Neural cell (in vitro differentiated cells): ENCODE data around the gene MCC. TPM values are rescaled to one million over a fixed set of nuclear protein-coding genes. Genes with fewer than 3 reads are reported as not detected.

ENCODE experiments used
- H2AFZ ChIP-seq: fragments of 200-600, 300-800 bp; sonication (generic), shearing (Covaris generic); 2 replicates; pipeline ENCODE4 v1.6.0; 2014; ENCODE audit warnings: low read depth, mild to moderate bottlenecking, antibody characterized with exemption, low read length, moderate library complexity
- H3F3A ChIP-seq: fragments of 200-600 bp; shearing (Covaris generic); 2 replicates; pipeline ENCODE4 v1.6.1; 2016; ENCODE audit warnings: mild to moderate bottlenecking, moderate library complexity, mixed read lengths, antibody characterized with exemption, low read length; ENCODE audit not compliant: insufficient read depth, poor library complexity, severe bottlenecking
- H3K27ac ChIP-seq: fragments of 200-600, 300-800 bp; sonication (generic), shearing (Covaris generic); 2 replicates; pipeline ENCODE4 v1.5.1; 2014; ENCODE audit warnings: mild to moderate bottlenecking, low read length, moderate library complexity
- H3K27me3 ChIP-seq: fragments of 300-800, 200-600 bp; sonication (generic), shearing (Covaris generic); 2 replicates; pipeline ENCODE4 v1.6.0; 2014; ENCODE audit warnings: mild to moderate bottlenecking, low read depth, low read length, moderate library complexity; ENCODE audit not compliant: insufficient read depth
- H3K36me3 ChIP-seq: fragments of 300-800, 200-600 bp; sonication (generic), shearing (Covaris generic); 2 replicates; pipeline ENCODE4 v1.5.1; 2014; ENCODE audit warnings: mild to moderate bottlenecking, antibody characterized with exemption, low read length, moderate library complexity; ENCODE audit not compliant: insufficient read depth
- H3K4me2 ChIP-seq: fragments of 300-800, 200-600 bp; sonication (generic), shearing (Covaris generic); 2 replicates; pipeline ENCODE4 v1.6.0; 2014; ENCODE audit warnings: mild to moderate bottlenecking, low read length
- H3K4me3 ChIP-seq: fragments of 300-800, 200-600 bp; sonication (generic), shearing (Covaris generic); 2 replicates; pipeline ENCODE4 v1.5.1; 2014; ENCODE audit warnings: mild to moderate bottlenecking, low read length, moderate library complexity
- H3K79me2 ChIP-seq: fragments of 200-600 bp; shearing (Covaris generic); replicated peaks from 2 replicates; pipeline ENCODE4 v1.6.0; 2014; ENCODE audit warnings: mild to moderate bottlenecking, low read length, moderate library complexity; ENCODE audit not compliant: insufficient read depth
- H3K9ac ChIP-seq: fragments of 300-800, 200-600 bp; sonication (generic), shearing (Covaris generic); 2 replicates; pipeline ENCODE4 v1.6.1; 2016; ENCODE audit warnings: mild to moderate bottlenecking, low read length, mixed read lengths
- H3K9me2 ChIP-seq: fragments of 200-600 bp; shearing (Covaris generic); 2 replicates; pipeline ENCODE4 v1.6.1; 2016; ENCODE audit warnings: mild to moderate bottlenecking, low read length, mixed read lengths; ENCODE audit not compliant: insufficient read depth
- H3K9me3 ChIP-seq: fragments of 200-600, 300-800 bp; sonication (generic), shearing (Covaris generic); 2 replicates; pipeline ENCODE4 v1.6.1; 2016; ENCODE audit warnings: mild to moderate bottlenecking, mixed run types, low read length, moderate library complexity, mixed read lengths
- H4K20me1 ChIP-seq: fragments of 200-600 bp; shearing (Covaris generic); 2 replicates; pipeline ENCODE4 v1.6.1; 2016; ENCODE audit warnings: mild to moderate bottlenecking, mixed run types; ENCODE audit not compliant: insufficient read depth
- CTCF ChIP-seq: fragments of 450-650 bp; IDR thresholded peaks from 2 replicates; pipeline ENCODE4 v1.5.1; 2014; ENCODE audit warnings: antibody characterized with exemption, mild to moderate bottlenecking, moderate library complexity; ENCODE audit not compliant: poor library complexity, severe bottlenecking
- EP300 ChIP-seq: fragments of 450-650 bp; conservative IDR thresholded peaks from 2 replicates; pipeline ENCODE4 v1.6.1; 2014; ENCODE audit warnings: antibody characterized with exemption, mild to moderate bottlenecking, moderate library complexity; ENCODE audit not compliant: poor library complexity, severe bottlenecking
- EZH2 ChIP-seq: fragments of 200-600, 300-800 bp; shearing (Covaris generic), sonication (generic); IDR thresholded peaks from 2 replicates; pipeline ENCODE4 v1.6.1; 2014; ENCODE audit warnings: antibody characterized with exemption, low read length, borderline replicate concordance, mild to moderate bottlenecking; ENCODE audit not compliant: insufficient read depth, poor library complexity, severe bottlenecking
- MXI1 ChIP-seq: fragments of 450-650 bp; conservative IDR thresholded peaks from 2 replicates; pipeline ENCODE4 v1.6.1; 2014; ENCODE audit warnings: antibody characterized with exemption, mild to moderate bottlenecking; ENCODE audit not compliant: poor library complexity, severe bottlenecking
- POLR2AphosphoS5 ChIP-seq: IDR thresholded peaks from 2 replicates; pipeline ENCODE4 v1.6.1; 2012
- RAD21 ChIP-seq: fragments of 450-650 bp; conservative IDR thresholded peaks from 2 replicates; pipeline ENCODE4 v1.6.1; 2014; ENCODE audit warnings: antibody characterized with exemption, mild to moderate bottlenecking, moderate library complexity
- SMC3 ChIP-seq: fragments of 450-650 bp; conservative IDR thresholded peaks from 2 replicates; pipeline ENCODE4 v1.6.1; 2014; ENCODE audit warnings: antibody characterized with exemption, mild to moderate bottlenecking, moderate library complexity; ENCODE audit not compliant: poor library complexity
- TAF1 ChIP-seq: IDR thresholded peaks from 2 replicates; pipeline ENCODE4 v1.6.1; 2012; ENCODE audit warnings: low read depth
- polyA plus RNA-seq: library from polyadenylated mRNA; depleted of rRNA; stranded (reverse); fragments of >200 nt; gene quantifications from 2 replicates; pipeline ENCODE4 v1.2.3, GENCODE V29; 2014
- TF ChIP-seq, protein P1 (sequence below): IDR thresholded peaks from 2 replicates; pipeline ENCODE4 v1.6.1; 2012; ENCODE audit warnings: borderline replicate concordance

MCC gene
- polyA plus RNA-seq, 1 donor from 2014 or later, result 2.2 TPM

- no peaks in the 10 kb centered on the region for H4K20me1 ChIP-seq
- H3K9me3 ChIP-seq, result no peaks in the 10 kb centered on the region
- no peaks in the 10 kb centered on the region for H3K9me2 ChIP-seq
- TF ChIP-seq, protein P1, sequence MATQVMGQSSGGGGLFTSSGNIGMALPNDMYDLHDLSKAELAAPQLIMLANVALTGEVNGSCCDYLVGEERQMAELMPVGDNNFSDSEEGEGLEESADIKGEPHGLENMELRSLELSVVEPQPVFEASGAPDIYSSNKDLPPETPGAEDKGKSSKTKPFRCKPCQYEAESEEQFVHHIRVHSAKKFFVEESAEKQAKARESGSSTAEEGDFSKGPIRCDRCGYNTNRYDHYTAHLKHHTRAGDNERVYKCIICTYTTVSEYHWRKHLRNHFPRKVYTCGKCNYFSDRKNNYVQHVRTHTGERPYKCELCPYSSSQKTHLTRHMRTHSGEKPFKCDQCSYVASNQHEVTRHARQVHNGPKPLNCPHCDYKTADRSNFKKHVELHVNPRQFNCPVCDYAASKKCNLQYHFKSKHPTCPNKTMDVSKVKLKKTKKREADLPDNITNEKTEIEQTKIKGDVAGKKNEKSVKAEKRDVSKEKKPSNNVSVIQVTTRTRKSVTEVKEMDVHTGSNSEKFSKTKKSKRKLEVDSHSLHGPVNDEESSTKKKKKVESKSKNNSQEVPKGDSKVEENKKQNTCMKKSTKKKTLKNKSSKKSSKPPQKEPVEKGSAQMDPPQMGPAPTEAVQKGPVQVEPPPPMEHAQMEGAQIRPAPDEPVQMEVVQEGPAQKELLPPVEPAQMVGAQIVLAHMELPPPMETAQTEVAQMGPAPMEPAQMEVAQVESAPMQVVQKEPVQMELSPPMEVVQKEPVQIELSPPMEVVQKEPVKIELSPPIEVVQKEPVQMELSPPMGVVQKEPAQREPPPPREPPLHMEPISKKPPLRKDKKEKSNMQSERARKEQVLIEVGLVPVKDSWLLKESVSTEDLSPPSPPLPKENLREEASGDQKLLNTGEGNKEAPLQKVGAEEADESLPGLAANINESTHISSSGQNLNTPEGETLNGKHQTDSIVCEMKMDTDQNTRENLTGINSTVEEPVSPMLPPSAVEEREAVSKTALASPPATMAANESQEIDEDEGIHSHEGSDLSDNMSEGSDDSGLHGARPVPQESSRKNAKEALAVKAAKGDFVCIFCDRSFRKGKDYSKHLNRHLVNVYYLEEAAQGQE, result no peak
- TF ChIP-seq RAD21 (no peak), POLR2AphosphoS5 (no peak), SMC3 (no peak), EP300 (no peak), MXI1 (no peak), TAF1 (no peak), EZH2 (no peak), CTCF (no peak)
- no peak overlapping the region for H3K4me2 ChIP-seq
- H2AFZ ChIP-seq, result no peak overlapping the region
- no peak overlapping the region for H3K9ac ChIP-seq
- H3K4me3 ChIP-seq, result no peak overlapping the region
- no peaks in the 10 kb centered on the region for H3F3A ChIP-seq
- H3K27me3 ChIP-seq, result no peaks in the 10 kb centered on the region
- no peaks in the 10 kb centered on the region for H3K79me2 ChIP-seq
- no peak overlapping the region for H3K27ac ChIP-seq
- no peaks in the 10 kb centered on the region for H3K36me3 ChIP-seq
These were observed 278.8 kb downstream of the MCC start for GRCh38 chr5:113209498-113209897.

DNA sequence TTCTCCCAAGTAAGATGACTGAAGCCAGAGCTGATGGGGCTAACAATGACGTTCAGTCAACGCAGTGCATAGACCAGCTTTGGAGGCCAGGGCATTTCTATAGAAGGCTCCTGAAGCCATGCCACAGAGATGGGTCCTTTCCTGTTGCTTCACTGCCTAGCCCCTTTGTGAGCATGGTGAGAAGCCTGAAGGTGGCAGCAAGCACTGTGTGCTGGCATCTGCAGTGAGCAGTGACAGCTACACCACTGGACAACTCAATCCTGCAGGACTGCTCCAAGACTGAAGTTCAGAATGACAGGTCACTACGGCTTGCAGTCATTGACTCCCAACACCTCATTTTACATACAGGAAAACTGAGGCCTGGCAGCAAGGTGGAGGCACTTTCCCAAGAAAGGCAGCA lies 282.4 kb downstream of the MCC start:
- Histone ChIP-seq H3K27me3 (no peaks in the 10 kb centered on the region), H3F3A (no peaks in the 10 kb centered on the region), H3K79me2 (no peaks in the 10 kb centered on the region), H3K4me3 (no peak overlapping the region), H3K9me2 (no peaks in the 10 kb centered on the region), H3K36me3 (no peaks in the 10 kb centered on the region), H3K4me2 (no peak overlapping the region), H2AFZ (no peak overlapping the region), H3K27ac (no peak overlapping the region), H4K20me1 (no peaks in the 10 kb centered on the region), H3K9me3 (no peaks in the 10 kb centered on the region), H3K9ac (no peak overlapping the region)
- TF ChIP-seq CTCF (no peak), SMC3 (no peak), EZH2 (no peak), POLR2AphosphoS5 (no peak), MXI1 (no peak), TAF1 (no peak), RAD21 (no peak), EP300 (no peak)
- TF ChIP-seq, protein P1, result no peak
